HL-60 (cell line): ENCODE measurements around the gene TBL3.

Source experiments
- CTCF ChIP-seq: IDR thresholded peaks from one replicate; pipeline ENCODE4 v1.5.1; 2011; ENCODE audit warnings: low read length, control low read depth, inconsistent platforms; ENCODE audit not compliant: insufficient read depth
- POLR2AphosphoS5 ChIP-seq: IDR thresholded peaks from 2 replicates; pipeline ENCODE4 v1.6.1; 2012; ENCODE audit warnings: low read depth

GRCh38 chr16:1998852-1999801 lies 27.3 kb downstream of the TBL3 start:
- TF ChIP-seq POLR2AphosphoS5 (no peak), CTCF (no peak)
